ENCODE measurements around the gene ABTB2. TPM values are rescaled to one million over a fixed set of nuclear protein-coding genes. Genes with fewer than 3 reads are reported as not detected.
"Not testable (repeated sequence)": the region's sequence is repeated elsewhere in the genome, so short reads cannot be mapped to it uniquely, and the experiment has no call there.

The ABTB2 gene
- total RNA-seq, 4 donors from 2014 or later, result 3.4 to 6.2 (median 4.2) TPM

DNA sequence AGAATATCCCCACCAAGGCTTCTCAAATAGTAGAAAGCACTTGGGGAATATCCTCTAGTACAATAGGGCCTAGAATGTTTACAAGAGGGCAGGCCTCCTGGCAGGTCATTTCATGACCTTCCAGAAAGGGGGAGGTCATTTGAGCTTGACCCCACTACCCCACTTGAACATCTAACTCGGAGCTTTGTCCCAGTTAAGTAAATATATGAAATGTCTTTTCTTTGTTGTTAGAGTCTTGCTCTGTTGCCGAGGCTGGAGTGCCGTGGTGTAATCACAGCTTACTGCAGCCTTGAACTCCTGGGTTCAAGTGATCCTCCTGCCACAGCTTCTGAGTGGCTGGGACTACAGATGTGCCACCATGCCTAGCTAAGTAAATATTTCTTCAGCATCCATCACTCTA lies 108.4 kb downstream of the ABTB2 start:
- TF ChIP-seq, protein P1, sequence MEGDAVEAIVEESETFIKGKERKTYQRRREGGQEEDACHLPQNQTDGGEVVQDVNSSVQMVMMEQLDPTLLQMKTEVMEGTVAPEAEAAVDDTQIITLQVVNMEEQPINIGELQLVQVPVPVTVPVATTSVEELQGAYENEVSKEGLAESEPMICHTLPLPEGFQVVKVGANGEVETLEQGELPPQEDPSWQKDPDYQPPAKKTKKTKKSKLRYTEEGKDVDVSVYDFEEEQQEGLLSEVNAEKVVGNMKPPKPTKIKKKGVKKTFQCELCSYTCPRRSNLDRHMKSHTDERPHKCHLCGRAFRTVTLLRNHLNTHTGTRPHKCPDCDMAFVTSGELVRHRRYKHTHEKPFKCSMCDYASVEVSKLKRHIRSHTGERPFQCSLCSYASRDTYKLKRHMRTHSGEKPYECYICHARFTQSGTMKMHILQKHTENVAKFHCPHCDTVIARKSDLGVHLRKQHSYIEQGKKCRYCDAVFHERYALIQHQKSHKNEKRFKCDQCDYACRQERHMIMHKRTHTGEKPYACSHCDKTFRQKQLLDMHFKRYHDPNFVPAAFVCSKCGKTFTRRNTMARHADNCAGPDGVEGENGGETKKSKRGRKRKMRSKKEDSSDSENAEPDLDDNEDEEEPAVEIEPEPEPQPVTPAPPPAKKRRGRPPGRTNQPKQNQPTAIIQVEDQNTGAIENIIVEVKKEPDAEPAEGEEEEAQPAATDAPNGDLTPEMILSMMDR (IDR thresholded peaks at IDR 0.05), result no peak
- no peak for DNase-seq (ENCODE audit: low spot score)
- no peak for ATAC-seq (ENCODE audit: low FRiP score)

DNA sequence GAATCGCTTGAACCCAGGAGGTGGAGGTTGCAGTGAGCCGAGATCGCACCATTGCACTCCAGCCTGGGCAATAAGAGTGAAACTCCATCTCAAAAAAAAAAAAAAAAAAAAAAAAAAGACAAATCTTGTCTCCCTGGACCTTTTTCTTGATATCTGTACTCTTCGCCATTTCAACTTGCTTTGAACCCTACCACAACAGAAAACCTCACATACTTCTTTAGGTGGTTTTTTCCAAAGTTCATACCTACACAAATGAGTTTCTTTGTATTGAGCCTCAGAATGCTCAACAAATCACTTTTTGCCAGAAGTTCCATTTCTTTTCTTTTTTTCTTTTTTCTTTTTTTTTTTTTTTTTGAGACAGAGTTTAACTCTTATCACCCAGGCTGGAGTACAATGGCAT lies 111.3 kb downstream of the ABTB2 start:
- not testable (repeated sequence) for DNase-seq (ENCODE audit: low spot score)

DNA sequence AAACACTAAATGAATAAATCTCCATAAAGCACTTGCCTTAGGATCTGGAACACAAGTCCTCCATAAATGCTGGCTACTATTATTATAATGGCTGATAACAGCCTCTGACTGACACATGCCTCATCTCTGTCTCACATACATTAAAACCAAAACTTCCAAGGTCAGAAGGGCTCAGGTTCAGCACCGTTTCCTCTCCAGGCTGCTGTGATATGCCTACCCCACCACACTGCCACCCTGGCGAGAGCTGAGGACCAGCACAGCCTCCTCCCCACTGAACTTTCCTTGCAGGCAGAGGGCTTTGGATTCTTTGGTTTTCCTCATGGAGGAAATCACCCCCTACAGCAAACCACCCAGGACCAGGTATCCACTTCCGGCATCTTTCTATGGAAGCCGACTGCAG lies 112.8 kb downstream of the ABTB2 start:
- TF ChIP-seq, protein P1 (IDR thresholded peaks at IDR 0.05), result no peak

More for the DNA sequence above, 111.3 kb downstream of the ABTB2 start:
- ATAC-seq (ENCODE audit: low FRiP score), result not testable (repeated sequence)

DNA sequence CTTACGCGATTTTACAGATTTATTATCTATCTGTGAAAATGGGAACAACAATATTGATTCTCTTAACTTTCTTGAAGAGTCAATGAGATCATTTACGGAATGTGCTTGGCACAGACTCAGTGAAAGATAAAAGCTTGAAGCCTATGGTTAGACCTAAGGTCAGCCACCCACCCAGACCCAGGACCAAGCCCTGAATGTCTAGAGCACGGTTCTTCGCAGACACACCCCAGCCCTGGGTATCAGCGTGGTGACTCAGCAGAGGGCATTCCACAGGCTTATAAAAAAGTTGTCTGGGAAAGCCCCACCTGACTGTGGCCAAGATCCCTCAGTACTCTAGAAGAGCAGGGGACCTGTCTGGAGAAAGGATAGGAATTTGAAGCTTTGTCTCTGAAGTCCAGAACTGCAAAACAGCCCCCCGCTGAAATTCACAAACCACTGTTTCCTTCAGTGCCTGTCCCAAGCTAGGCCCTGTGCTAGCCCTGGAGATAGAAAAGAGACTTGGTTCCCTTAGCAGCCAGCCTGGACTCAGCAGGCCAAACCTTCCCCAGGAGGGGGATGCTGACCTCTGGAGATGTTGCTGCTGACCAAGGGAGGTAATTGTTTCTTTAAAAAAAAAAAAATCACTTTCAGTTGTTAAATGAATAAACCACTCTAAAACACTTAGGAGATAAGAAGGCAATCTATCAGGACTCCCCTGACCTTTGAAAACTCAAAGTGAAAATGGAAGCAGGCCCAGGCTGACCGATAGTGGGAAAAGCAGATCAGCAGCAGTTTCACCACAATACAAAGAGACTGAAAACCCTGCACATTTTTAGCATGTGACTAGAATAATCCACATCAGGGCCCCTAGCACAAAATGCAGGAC lies 114.0 kb downstream of the ABTB2 start:
- peak; percentile 93 for ATAC-seq (ENCODE audit: low FRiP score)
- no peak for DNase-seq (ENCODE audit: low spot score)
- TF ChIP-seq, protein P1 (IDR thresholded peaks at IDR 0.05), result no peak

More for the DNA sequence above, 112.8 kb downstream of the ABTB2 start:
- DNase-seq (ENCODE audit: low spot score), result no peak
- ATAC-seq (ENCODE audit: low FRiP score), result no peak

DNA sequence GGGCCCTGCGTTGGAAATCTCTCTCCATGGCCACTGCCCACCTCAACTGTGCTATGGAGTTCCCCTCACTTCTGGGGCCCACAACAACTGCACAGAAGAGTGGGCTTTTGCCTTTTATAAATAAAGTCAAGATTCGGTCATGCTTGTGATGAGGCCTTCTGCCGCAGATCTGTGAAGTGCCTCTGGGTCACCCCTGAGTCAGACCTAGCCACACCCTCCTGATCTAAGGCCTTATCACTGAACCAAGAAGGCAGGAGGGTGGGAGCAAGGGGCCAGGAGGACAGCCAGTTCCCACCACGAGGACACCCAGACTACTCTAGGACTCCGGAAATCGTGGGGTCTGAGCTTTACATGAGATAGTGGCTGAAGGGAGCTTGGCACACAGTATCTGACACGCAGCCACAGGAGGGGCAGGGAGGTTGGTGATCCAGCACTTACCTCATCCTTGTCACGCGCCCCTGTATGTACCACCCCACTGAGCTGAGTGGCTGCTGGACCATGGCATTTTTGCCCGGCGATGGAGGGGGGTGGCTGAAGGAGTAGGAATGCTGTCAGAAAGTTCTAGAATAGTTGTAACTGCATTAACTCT lies 115.7 kb downstream of the ABTB2 start:
- TF ChIP-seq, protein P1 (IDR thresholded peaks at IDR 0.05), result no peak
- no peak for ATAC-seq (ENCODE audit: low FRiP score)
- no peak for DNase-seq (ENCODE audit: low spot score)

DNA sequence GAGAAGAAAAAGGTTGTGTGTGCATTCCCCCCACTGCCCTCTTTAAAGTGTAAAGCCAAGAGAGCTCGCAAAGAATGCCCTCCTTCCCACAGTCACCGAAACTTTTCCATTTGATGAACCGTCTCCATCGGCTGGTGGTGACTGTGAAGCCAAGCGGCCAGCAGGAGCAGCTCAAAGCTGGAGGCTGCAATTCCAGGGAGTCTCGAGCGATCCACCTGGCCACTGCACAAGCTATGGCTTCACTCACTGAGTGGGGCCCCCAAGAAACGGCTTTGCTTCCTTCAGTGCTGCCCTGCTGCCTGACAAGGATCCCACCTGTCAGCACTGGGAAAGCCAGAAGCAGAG lies 117.7 kb downstream of the ABTB2 start:
- TF ChIP-seq, protein P1 (IDR thresholded peaks at IDR 0.05), result no peak
- ATAC-seq (ENCODE audit: low FRiP score) (no peak), DNase-seq (ENCODE audit: low spot score) (no peak)

DNA sequence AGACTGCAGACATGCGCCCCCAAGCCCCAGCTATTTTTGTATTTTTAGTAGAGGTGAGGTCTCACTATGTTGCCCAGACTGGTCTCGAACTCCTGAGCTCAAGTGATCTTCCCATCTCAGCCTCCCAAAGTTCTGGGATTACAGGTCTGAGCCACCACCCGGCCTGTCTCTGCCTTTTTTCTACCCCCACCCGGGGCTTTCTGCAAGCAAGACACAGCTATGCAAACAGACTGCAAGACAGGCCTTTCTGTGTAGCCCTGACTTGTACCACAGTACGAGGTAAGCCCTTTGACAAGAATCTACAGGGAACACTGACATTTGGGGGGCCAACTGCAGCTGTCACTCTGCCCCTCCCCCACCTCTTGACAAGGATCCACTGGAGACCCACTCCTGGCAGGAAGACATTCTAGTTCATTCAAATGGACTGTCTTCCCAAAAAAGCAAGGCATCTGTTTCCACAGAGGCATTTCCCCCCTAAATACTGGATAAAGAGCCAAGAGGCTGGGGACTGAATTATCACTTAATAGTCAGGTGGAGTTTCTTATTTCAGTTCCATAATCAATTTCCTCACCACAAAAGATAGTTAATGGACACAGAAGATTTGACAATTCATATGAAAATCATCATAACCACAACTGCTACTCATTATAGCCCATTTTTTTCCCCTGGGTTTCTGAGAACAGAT lies 118.2 kb downstream of the ABTB2 start:
- no peak for ATAC-seq (ENCODE audit: low FRiP score)
- TF ChIP-seq, protein P1 (IDR thresholded peaks at IDR 0.05), result no peak

More for the DNA sequence above, 118.2 kb downstream of the ABTB2 start:
- no peak for DNase-seq (ENCODE audit: low spot score)
